ENCODE results near the gene MAP2. TPM values are rescaled to one million over a fixed set of nuclear protein-coding genes. Genes with fewer than 3 reads are reported as not detected.

Gene MAP2
- total and polyA plus RNA-seq, 2 donors (not counting 1 experiment from before 2014, with no cell fraction given): 51.0 to 60.1 TPM

DNA sequence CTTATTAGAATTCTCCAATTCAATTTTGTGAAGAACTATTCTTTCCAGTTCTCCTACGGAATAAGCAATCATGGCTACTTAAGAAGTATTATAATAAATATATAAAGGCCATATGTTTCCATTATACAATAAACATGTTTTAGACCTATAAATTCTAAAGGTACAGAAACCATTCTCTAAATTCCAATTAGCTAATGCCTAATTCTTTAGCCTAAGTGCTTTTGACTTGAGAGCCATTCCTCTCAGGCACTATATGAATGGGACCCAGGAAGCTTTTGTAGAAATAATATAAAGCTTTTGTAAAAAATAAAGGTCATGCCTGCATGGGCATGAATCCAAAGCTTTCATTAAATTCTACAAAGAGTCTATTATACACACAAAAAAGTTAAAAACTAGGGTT is 186.8 kb downstream of the MAP2 start:
- Histone ChIP-seq H4K20me1 (ENCODE audit: control insufficient read depth, extremely low read depth, insufficient read depth, low read length) (no peaks in the 10 kb centered on the region), H2AFZ (ENCODE audit: low read length) (no peak overlapping the region), H3K4me3 (replicated peaks in 1 of 4; ENCODE audit: control extremely low read depth in 1 of 4, insufficient read depth in 1 of 4, low read depth in 3 of 4, low read length in 4 of 4) (no peak overlapping the region), H3K4me2 (ENCODE audit: extremely low read depth, insufficient read depth, low read length) (no peak overlapping the region), H3K79me2 (ENCODE audit: control insufficient read depth, insufficient read depth, low read length) (no peaks in the 10 kb centered on the region), H3K36me3 (ENCODE audit: control insufficient read depth, insufficient read depth, low read length) (no peaks in the 10 kb centered on the region), H3K9ac (ENCODE audit: insufficient read depth, low read length) (no peak overlapping the region), H3K27ac (ENCODE audit: insufficient read depth, low read length) (no peak overlapping the region), H3K9me3 (ENCODE audit: control insufficient read depth, insufficient read depth, low read depth, low read length) (no peaks in the 10 kb centered on the region), H3K4me1 (ENCODE audit: control insufficient read depth, extremely low read depth, insufficient read depth, low read length) (no peaks in the 10 kb centered on the region), H3K27me3 (ENCODE audit: control insufficient read depth, insufficient read depth, low read length) (no peaks in the 10 kb centered on the region)
- TF ChIP-seq EZH2 (IDR thresholded peaks at IDR 0.05; ENCODE audit: low read length, missing control alignments): no peak
- TF ChIP-seq, protein P1, sequence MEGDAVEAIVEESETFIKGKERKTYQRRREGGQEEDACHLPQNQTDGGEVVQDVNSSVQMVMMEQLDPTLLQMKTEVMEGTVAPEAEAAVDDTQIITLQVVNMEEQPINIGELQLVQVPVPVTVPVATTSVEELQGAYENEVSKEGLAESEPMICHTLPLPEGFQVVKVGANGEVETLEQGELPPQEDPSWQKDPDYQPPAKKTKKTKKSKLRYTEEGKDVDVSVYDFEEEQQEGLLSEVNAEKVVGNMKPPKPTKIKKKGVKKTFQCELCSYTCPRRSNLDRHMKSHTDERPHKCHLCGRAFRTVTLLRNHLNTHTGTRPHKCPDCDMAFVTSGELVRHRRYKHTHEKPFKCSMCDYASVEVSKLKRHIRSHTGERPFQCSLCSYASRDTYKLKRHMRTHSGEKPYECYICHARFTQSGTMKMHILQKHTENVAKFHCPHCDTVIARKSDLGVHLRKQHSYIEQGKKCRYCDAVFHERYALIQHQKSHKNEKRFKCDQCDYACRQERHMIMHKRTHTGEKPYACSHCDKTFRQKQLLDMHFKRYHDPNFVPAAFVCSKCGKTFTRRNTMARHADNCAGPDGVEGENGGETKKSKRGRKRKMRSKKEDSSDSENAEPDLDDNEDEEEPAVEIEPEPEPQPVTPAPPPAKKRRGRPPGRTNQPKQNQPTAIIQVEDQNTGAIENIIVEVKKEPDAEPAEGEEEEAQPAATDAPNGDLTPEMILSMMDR (conservative IDR thresholded peaks at IDR 0.05 in 1 of 2, IDR thresholded peaks at IDR 0.05 in 1 of 2; ENCODE audit: low read depth in 1 of 2, low read length in 2 of 2): no peak
- no peak for DNase-seq (ENCODE audit: low read depth in 2 of 2)

DNA sequence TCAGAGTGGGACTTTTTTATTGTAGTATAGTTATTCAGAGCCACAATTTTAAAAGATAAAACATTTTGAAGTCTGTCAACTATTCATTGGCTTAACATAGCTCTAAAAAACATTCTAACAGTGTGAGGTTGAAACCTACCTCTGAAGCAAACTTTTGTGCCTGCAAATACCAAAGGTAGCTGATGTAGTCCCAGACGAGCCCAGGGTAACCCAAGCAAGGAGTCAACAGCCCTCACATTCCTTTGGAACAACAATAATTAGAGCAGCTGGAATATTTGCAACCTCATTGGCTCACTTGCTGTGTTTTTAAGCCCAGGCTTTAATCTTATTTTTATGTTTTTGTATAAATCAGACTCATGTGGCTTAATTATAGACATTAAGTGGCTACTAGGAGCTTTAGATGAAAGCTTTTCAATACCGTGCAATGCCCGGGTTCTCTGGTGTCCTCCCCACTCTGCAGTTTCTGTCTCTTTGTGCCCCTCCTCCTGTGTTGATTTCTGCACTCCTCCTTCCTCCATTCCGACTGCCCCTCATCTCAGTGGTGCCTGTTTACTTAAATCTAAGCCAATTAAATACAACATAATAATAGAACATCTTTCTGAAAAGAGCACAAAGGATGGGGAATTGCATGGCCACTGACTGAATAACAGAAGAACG is 189.9 kb downstream of the MAP2 start:
- Histone ChIP-seq H3K9me3 (ENCODE audit: control insufficient read depth, insufficient read depth, low read depth, low read length) (no peaks in the 10 kb centered on the region), H3K4me3 (replicated peaks in 1 of 4; ENCODE audit: control extremely low read depth in 1 of 4, insufficient read depth in 1 of 4, low read depth in 3 of 4, low read length in 4 of 4) (no peak overlapping the region), H3K36me3 (ENCODE audit: control insufficient read depth, insufficient read depth, low read length) (no peaks in the 10 kb centered on the region), H3K4me2 (ENCODE audit: extremely low read depth, insufficient read depth, low read length) (no peak overlapping the region), H2AFZ (ENCODE audit: low read length) (no peak overlapping the region), H3K27ac (ENCODE audit: insufficient read depth, low read length) (no peak overlapping the region), H3K9ac (ENCODE audit: insufficient read depth, low read length) (no peak overlapping the region), H3K4me1 (ENCODE audit: control insufficient read depth, extremely low read depth, insufficient read depth, low read length) (no peaks in the 10 kb centered on the region), H3K27me3 (ENCODE audit: control insufficient read depth, insufficient read depth, low read length) (no peaks in the 10 kb centered on the region), H3K79me2 (ENCODE audit: control insufficient read depth, insufficient read depth, low read length) (no peaks in the 10 kb centered on the region), H4K20me1 (ENCODE audit: control insufficient read depth, extremely low read depth, insufficient read depth, low read length) (no peaks in the 10 kb centered on the region)
- TF ChIP-seq EZH2 (IDR thresholded peaks at IDR 0.05; ENCODE audit: low read length, missing control alignments): no peak
- TF ChIP-seq, protein P1 (conservative IDR thresholded peaks at IDR 0.05 in 1 of 2, IDR thresholded peaks at IDR 0.05 in 1 of 2; ENCODE audit: low read depth in 1 of 2, low read length in 2 of 2): no peak
- no peak for DNase-seq (ENCODE audit: low read depth in 2 of 2)

- no peaks in the 10 kb centered on the region for H3K27me3 ChIP-seq (ENCODE audit: control insufficient read depth, insufficient read depth, low read length)
- H3K27ac ChIP-seq (ENCODE audit: insufficient read depth, low read length): no peak overlapping the region
- DNase-seq (ENCODE audit: low read depth in 2 of 2): peak in 1 of 2 donors; percentile 21
- H3K9me3 ChIP-seq (ENCODE audit: control insufficient read depth, insufficient read depth, low read depth, low read length): no peaks in the 10 kb centered on the region
- no peak overlapping the region for H3K9ac ChIP-seq (ENCODE audit: insufficient read depth, low read length)
- no peak overlapping the region for H3K4me3 ChIP-seq (replicated peaks in 1 of 4; ENCODE audit: control extremely low read depth in 1 of 4, insufficient read depth in 1 of 4, low read depth in 3 of 4, low read length in 4 of 4)
- H3K36me3 ChIP-seq (ENCODE audit: control insufficient read depth, insufficient read depth, low read length): no peaks in the 10 kb centered on the region
- no peak overlapping the region for H2AFZ ChIP-seq (ENCODE audit: low read length)
- H4K20me1 ChIP-seq (ENCODE audit: control insufficient read depth, extremely low read depth, insufficient read depth, low read length): no peaks in the 10 kb centered on the region
- H3K4me2 ChIP-seq (ENCODE audit: extremely low read depth, insufficient read depth, low read length): no peak overlapping the region
- H3K4me1 ChIP-seq (ENCODE audit: control insufficient read depth, extremely low read depth, insufficient read depth, low read length): no peaks in the 10 kb centered on the region
- TF ChIP-seq, protein P1 (conservative IDR thresholded peaks at IDR 0.05 in 1 of 2, IDR thresholded peaks at IDR 0.05 in 1 of 2; ENCODE audit: low read depth in 1 of 2, low read length in 2 of 2): no peak
- no peak for TF ChIP-seq EZH2 (IDR thresholded peaks at IDR 0.05; ENCODE audit: low read length, missing control alignments)
- H3K79me2 ChIP-seq (ENCODE audit: control insufficient read depth, insufficient read depth, low read length): no peaks in the 10 kb centered on the region
These were observed 191.0 kb downstream of the MAP2 start for GRCh38 chr2:209614690-209615369.
